Measurements from ENCODE around the gene FOXO3.

The FOXO3 gene

DNA sequence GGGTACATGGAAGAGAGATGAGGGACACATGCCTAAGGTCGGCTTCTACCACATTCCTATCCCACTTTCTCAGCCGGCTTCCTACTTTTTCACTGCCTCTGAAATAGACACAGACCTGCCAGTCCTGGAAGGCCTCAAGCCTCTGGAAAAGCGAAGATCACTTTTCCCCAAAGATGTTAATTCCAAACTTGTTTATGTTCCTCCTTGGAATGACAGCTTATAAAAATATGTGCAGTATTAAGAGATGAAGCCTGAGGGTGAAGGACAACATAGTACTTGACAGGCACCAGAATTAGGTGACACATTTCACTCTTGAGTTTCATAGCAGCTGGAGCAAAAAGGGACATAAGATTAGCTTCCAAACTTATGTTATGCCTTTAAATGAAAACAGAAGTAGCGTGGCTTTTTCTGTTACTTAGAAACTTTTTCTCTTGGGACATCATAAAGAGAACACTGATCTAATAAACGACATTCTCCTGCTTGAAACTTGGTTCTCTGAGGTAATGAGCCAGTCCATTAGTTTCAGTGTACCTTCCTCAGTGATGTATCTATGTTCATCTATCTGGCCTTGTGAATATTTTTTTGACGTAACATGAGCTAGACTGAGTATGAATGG, 25.3 kb downstream of the FOXO3 start:
- H3K27ac ChIP-seq (ENCODE audit: insufficient read depth in 1 of 2, low read depth in 1 of 2, low read length in 2 of 2, poor library complexity in 1 of 2, severe bottlenecking in 2 of 2), result no peak overlapping the region
- H3K4me3 ChIP-seq (ENCODE audit: control insufficient read depth in 1 of 7, extremely low read depth in 1 of 7, insufficient read depth in 4 of 7, low read depth in 2 of 7, low read length in 6 of 7), result no peak overlapping the region
- WGBS (ENCODE audit: insufficient coverage), result 97% methylated on average over 4 of the region's 6 CpGs
- H3K4me1 ChIP-seq (ENCODE audit: control extremely low read depth in 1 of 4, control insufficient read depth in 4 of 4, insufficient read depth in 4 of 4, low read length in 3 of 4), result peaks cover 15 to 39% (median 32%) of the 10 kb centered on the region in 4 experiments
- H3K27me3 ChIP-seq (replicated peaks in 2 of 5; ENCODE audit: control insufficient read depth in 4 of 5, insufficient read depth in 5 of 5, low read length in 4 of 5), result no peaks in the 10 kb centered on the region
- DNase-seq, result no peak
- ChIA-PET POLR2A (no interaction called here), CTCF (interaction anchor here (0.9 to 1.9 kb wide), 2 partner anchors 9 to 19 kb away, joined by 4 to 8 read pairs; no protein-coding TSS in a partner anchor)
- H3K9me3 ChIP-seq (ENCODE audit: control extremely low read depth in 1 of 5, control insufficient read depth in 4 of 5, insufficient read depth in 2 of 5, low read depth in 1 of 5, low read length in 4 of 5), result no peaks in the 10 kb centered on the region
- H3K36me3 ChIP-seq (ENCODE audit: control insufficient read depth in 4 of 4, insufficient read depth in 4 of 4, low read length in 3 of 4), result peaks cover 0 to 2% (median under 1%) of the 10 kb centered on the region in 4 experiments

DNA sequence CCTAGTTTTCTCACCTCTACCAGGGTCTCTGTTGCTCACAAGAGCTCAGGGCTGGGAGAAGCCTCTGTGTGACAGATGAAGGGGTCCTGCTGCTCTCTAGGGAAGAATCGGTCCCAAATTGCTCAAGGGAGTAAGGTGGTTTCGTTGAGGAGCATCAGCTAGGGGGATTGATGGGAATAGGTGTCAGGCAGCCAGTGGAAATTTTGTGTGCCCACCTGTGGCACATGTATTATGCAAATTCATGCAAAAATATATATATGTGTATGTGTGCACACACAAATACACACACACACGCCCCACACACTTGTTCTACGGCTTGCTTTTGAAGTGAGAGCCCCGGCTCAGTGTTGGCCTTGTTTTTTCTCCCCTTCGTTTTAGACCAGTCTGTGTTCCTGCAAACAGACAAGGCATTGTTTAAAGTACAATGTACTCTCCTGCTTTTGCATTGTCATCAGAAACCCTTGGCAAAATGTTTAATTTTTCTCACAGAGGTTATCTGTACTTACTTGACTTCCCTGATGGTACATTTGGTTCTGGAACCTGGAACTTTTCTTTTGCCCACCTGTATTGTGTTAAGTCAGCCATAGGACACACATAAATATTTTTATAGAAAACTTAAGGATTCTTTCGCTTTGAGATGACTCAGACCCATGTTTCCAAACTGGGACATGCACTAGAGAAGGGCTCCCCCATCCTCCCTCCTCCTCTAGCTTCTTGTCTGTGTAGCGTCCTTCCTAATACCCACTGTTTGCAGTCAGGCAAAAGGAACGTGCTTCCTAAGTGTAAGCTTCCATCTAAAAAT, 26.7 kb downstream of the FOXO3 start:
- Histone ChIP-seq H3K9me3 (ENCODE audit: control extremely low read depth in 1 of 5, control insufficient read depth in 4 of 5, insufficient read depth in 2 of 5, low read depth in 1 of 5, low read length in 4 of 5) (no peaks in the 10 kb centered on the region), H3K27ac (ENCODE audit: insufficient read depth in 1 of 2, low read depth in 1 of 2, low read length in 2 of 2, poor library complexity in 1 of 2, severe bottlenecking in 2 of 2) (no peak overlapping the region), H3K27me3 (replicated peaks in 2 of 5; ENCODE audit: control insufficient read depth in 4 of 5, insufficient read depth in 5 of 5, low read length in 4 of 5) (no peaks in the 10 kb centered on the region), H3K4me3 (ENCODE audit: control insufficient read depth in 1 of 7, extremely low read depth in 1 of 7, insufficient read depth in 4 of 7, low read depth in 2 of 7, low read length in 6 of 7) (no peak overlapping the region), H3K4me1 (ENCODE audit: control extremely low read depth in 1 of 4, control insufficient read depth in 4 of 4, insufficient read depth in 4 of 4, low read length in 3 of 4) (peaks cover 5 to 37% (median 29%) of the 10 kb centered on the region in 4 experiments), H3K36me3 (ENCODE audit: control insufficient read depth in 4 of 4, insufficient read depth in 4 of 4, low read length in 3 of 4) (peaks cover 0 to 2% (median under 1%) of the 10 kb centered on the region in 4 experiments)
- POLR2A ChIA-PET, result no interaction called here
- WGBS (ENCODE audit: insufficient coverage), result 93% methylated on average over 5 of the region's 9 CpGs
- CTCF ChIA-PET, result interaction anchor here (0.6 to 1.3 kb wide), 4 partner anchors 17 to 250 kb away, joined by 3 read pairs; no protein-coding TSS in a partner anchor
- no peak for DNase-seq

DNA sequence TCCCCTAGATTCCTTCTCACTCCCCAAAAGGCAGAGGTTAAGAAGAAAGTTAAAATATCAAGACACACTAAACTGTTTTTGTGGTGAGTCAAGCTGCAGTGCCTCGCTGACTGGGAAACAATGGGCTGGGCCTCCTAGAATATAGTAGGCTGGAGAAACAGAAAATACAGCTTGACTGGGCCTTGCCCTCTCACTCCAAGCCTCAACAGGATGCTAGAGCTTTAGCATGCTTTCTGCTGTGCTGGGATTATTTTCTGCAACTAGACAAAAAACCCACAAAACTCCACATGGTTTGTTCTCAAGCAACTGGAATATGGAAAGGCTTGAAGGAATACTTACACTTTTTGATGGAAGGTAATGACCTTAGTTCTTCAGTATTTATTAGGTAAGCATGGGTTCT, 27.9 kb downstream of the FOXO3 start:
- CTCF ChIA-PET, result interaction anchor here (1.0 to 1.1 kb wide), 2 partner anchors 13 to 18 kb away, joined by 3 read pairs; no protein-coding TSS in a partner anchor
- Histone ChIP-seq H3K36me3 (ENCODE audit: control insufficient read depth in 4 of 4, insufficient read depth in 4 of 4, low read length in 3 of 4) (peaks cover 0 to 2% (median under 1%) of the 10 kb centered on the region in 4 experiments), H3K27ac (ENCODE audit: insufficient read depth in 1 of 2, low read depth in 1 of 2, low read length in 2 of 2, poor library complexity in 1 of 2, severe bottlenecking in 2 of 2) (no peak overlapping the region), H3K4me1 (ENCODE audit: control extremely low read depth in 1 of 4, control insufficient read depth in 4 of 4, insufficient read depth in 4 of 4, low read length in 3 of 4) (peaks cover 5 to 45% (median 36%) of the 10 kb centered on the region in 4 experiments), H3K9me3 (ENCODE audit: control extremely low read depth in 1 of 5, control insufficient read depth in 4 of 5, insufficient read depth in 2 of 5, low read depth in 1 of 5, low read length in 4 of 5) (no peaks in the 10 kb centered on the region), H3K27me3 (replicated peaks in 2 of 5; ENCODE audit: control insufficient read depth in 4 of 5, insufficient read depth in 5 of 5, low read length in 4 of 5) (no peaks in the 10 kb centered on the region), H3K4me3 (ENCODE audit: control insufficient read depth in 1 of 7, extremely low read depth in 1 of 7, insufficient read depth in 4 of 7, low read depth in 2 of 7, low read length in 6 of 7) (no peak overlapping the region)
- 20% methylated on average over 1 of the region's 1 CpG for WGBS (ENCODE audit: insufficient coverage)
- no peak for DNase-seq
- POLR2A ChIA-PET, result no interaction called here

DNA sequence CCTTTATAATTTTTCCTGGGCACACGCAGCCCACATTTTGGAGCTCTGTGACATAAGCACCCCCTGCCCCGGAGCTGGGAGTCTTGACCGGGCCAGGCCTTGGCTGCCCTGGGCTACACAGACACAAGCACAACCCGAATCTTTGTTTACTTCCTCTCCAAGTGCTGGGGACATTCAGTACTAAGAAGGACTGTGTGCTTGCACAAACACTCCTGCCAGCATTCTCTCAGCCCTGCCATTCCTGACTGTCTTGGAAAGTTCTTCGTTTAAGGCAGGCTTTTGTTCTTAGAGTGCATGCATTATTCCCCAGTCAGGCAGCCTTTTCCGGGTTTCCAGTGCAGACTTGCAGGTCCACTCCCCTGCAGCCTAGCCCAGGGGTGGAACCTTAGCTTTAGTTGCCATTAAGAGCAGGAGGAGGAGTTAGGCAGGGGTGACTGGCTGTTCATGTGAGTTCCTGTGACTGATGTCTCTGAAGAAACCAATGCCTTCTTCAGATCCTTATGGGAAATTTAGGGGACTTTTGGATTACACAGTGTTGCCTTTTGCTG, 28.6 kb downstream of the FOXO3 start:
- ChIA-PET CTCF (interaction anchor here (1.1 kb wide), 1 partner anchor 14 kb away, joined by 3 read pairs; no protein-coding TSS in a partner anchor), POLR2A (interaction anchor here (0.6 kb wide), 1 partner anchor 47 kb away, joined by 3 read pairs; no protein-coding TSS in a partner anchor)
- DNase-seq, result peak in 1 of 3 donors; percentile 32
- peaks cover 5 to 52% (median 42%) of the 10 kb centered on the region in 4 experiments for H3K4me1 ChIP-seq (ENCODE audit: control extremely low read depth in 1 of 4, control insufficient read depth in 4 of 4, insufficient read depth in 4 of 4, low read length in 3 of 4)
- H3K9me3 ChIP-seq (ENCODE audit: control extremely low read depth in 1 of 5, control insufficient read depth in 4 of 5, insufficient read depth in 2 of 5, low read depth in 1 of 5, low read length in 4 of 5), result no peaks in the 10 kb centered on the region
- 31% methylated on average over 4 of the region's 6 CpGs for WGBS (ENCODE audit: insufficient coverage)
- peak overlapping the region in 1 of 2 experiments; percentile 6 for H3K27ac ChIP-seq (ENCODE audit: insufficient read depth in 1 of 2, low read depth in 1 of 2, low read length in 2 of 2, poor library complexity in 1 of 2, severe bottlenecking in 2 of 2)
- H3K36me3 ChIP-seq (ENCODE audit: control insufficient read depth in 4 of 4, insufficient read depth in 4 of 4, low read length in 3 of 4), result peaks cover 0 to 2% (median 0%) of the 10 kb centered on the region in 4 experiments
- H3K4me3 ChIP-seq (ENCODE audit: control insufficient read depth in 1 of 7, extremely low read depth in 1 of 7, insufficient read depth in 4 of 7, low read depth in 2 of 7, low read length in 6 of 7), result peak overlapping the region in 1 of 7 experiments; percentile 2
- no peaks in the 10 kb centered on the region for H3K27me3 ChIP-seq (replicated peaks in 2 of 5; ENCODE audit: control insufficient read depth in 4 of 5, insufficient read depth in 5 of 5, low read length in 4 of 5)

DNA sequence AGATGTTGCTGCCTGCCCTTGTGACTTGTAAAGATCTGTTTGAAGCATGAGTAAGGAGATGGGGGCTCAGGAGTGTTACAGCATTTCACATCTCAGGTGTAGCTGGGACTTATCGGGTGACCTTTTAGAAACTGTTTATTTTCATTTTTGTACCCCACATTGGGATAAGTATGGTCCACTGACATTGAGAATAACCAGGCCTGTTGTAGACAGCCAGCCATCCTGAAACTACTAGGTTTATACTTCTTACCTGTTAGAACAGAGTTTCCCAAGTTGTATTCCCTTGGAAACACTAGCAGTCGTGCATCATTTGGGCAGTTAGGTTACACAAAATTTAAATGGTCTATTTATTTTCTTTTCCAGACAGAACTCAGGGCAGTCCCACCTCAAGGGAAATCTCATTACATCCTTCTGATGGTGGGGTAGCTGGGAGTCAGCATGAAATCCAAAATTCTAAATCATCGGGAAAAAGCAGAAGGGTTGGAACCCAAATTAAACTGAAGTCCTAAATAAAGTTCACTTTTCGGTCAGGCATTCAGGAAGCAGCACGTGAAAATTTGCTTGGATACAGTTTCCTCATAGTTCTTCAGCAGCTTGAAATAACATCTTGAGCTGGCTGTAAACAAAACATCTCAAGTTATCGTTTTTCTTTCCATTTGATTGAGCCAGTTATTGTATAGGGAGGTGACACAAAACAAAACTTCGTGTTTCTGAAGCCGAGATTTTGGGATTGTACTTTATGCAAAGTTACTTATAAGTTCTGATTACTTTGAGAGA, 30.5 kb downstream of the FOXO3 start:
- DNase-seq, result no peak
- ChIA-PET POLR2A (no interaction called here), CTCF (interaction anchor here (0.7 to 1.5 kb wide), 5 partner anchors 8 to 1544 kb away, joined by 3 to 4 read pairs (median 4); no protein-coding TSS in a partner anchor)
- Histone ChIP-seq H3K27ac (ENCODE audit: insufficient read depth in 1 of 2, low read depth in 1 of 2, low read length in 2 of 2, poor library complexity in 1 of 2, severe bottlenecking in 2 of 2) (no peak overlapping the region), H3K9me3 (ENCODE audit: control extremely low read depth in 1 of 5, control insufficient read depth in 4 of 5, insufficient read depth in 2 of 5, low read depth in 1 of 5, low read length in 4 of 5) (no peaks in the 10 kb centered on the region), H3K4me1 (ENCODE audit: control extremely low read depth in 1 of 4, control insufficient read depth in 4 of 4, insufficient read depth in 4 of 4, low read length in 3 of 4) (peaks cover 5 to 59% (median 47%) of the 10 kb centered on the region in 4 experiments), H3K4me3 (ENCODE audit: control insufficient read depth in 1 of 7, extremely low read depth in 1 of 7, insufficient read depth in 4 of 7, low read depth in 2 of 7, low read length in 6 of 7) (no peak overlapping the region), H3K27me3 (replicated peaks in 2 of 5; ENCODE audit: control insufficient read depth in 4 of 5, insufficient read depth in 5 of 5, low read length in 4 of 5) (no peaks in the 10 kb centered on the region), H3K36me3 (ENCODE audit: control insufficient read depth in 4 of 4, insufficient read depth in 4 of 4, low read length in 3 of 4) (no peaks in the 10 kb centered on the region)
- WGBS (ENCODE audit: insufficient coverage), result 92% methylated on average over 4 of the region's 8 CpGs

DNA sequence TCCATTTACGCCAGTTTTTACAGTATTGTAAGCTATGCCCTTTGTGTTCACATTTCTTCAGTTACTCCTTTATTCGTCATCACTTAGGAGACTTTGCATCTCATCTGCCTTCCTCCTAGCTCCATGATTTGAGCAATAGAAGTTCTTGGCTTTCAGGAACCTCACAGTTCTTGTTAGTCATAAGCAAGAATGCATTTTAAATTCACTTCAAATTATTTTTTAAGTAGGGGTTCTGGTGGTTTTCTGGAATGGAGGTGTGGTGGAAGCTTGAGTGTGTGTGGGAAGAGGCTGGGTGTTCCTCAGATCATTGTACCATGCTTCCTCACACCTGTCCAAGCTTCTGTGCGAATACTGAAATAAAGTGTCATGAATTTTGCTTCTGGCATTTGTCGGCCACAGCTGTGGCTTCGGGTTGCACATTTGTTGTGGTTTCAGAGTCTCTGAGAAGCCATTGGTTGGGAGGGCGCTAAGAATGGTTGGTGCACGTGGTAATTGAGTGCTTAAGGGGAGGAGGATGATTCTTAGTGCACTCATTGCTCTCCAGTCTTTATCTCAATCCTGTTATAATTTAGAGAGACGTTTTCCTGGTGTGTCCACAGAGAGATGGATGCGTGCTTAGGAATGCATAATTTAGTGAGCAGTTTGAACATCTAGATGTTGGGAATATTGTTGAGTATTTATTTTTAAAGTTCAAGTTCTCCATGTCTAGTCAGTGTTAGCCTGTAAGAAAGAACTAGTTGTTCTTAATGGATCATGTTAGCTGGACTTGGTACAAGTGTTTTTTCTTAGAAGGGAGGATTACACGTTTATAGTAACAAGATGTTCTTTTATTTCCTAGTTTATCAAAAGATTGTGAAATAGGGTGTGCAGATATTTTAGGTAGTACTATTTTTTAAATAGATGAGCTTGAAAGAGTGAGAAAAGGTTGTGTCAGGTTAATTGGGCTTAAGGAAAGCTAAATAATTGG, 31.9 kb downstream of the FOXO3 start:
- 55% methylated on average over 5 of the region's 10 CpGs for WGBS (ENCODE audit: insufficient coverage)
- ChIA-PET CTCF (interaction anchor here (0.6 to 1.5 kb wide), 8 partner anchors 9 to 246 kb away, joined by 3 to 5 read pairs (median 4); no protein-coding TSS in a partner anchor), POLR2A (interaction anchor here (0.6 kb wide), 1 partner anchor 741 kb away, joined by 3 read pairs; no protein-coding TSS in a partner anchor)
- DNase-seq, result peak; percentile 63 to 95 (median 93)
- H3K27ac ChIP-seq (ENCODE audit: insufficient read depth in 1 of 2, low read depth in 1 of 2, low read length in 2 of 2, poor library complexity in 1 of 2, severe bottlenecking in 2 of 2), result peak overlapping the region in 1 of 2 experiments; percentile 27
- no peaks in the 10 kb centered on the region for H3K36me3 ChIP-seq (ENCODE audit: control insufficient read depth in 4 of 4, insufficient read depth in 4 of 4, low read length in 3 of 4)
- no peaks in the 10 kb centered on the region for H3K27me3 ChIP-seq (replicated peaks in 2 of 5; ENCODE audit: control insufficient read depth in 4 of 5, insufficient read depth in 5 of 5, low read length in 4 of 5)
- H3K4me1 ChIP-seq (ENCODE audit: control extremely low read depth in 1 of 4, control insufficient read depth in 4 of 4, insufficient read depth in 4 of 4, low read length in 3 of 4), result peaks cover 12 to 71% (median 47%) of the 10 kb centered on the region in 4 experiments
- no peaks in the 10 kb centered on the region for H3K9me3 ChIP-seq (ENCODE audit: control extremely low read depth in 1 of 5, control insufficient read depth in 4 of 5, insufficient read depth in 2 of 5, low read depth in 1 of 5, low read length in 4 of 5)
- no peak overlapping the region for H3K4me3 ChIP-seq (ENCODE audit: control insufficient read depth in 1 of 7, extremely low read depth in 1 of 7, insufficient read depth in 4 of 7, low read depth in 2 of 7, low read length in 6 of 7)
